Spleen (tissue), 11 donors: ENCODE measurements around the gene PER1. TPM values are rescaled to one million over a fixed set of nuclear protein-coding genes. Genes with fewer than 3 reads are reported as not detected.
A peak's percentile ranks its signal among the peaks of the same experiment; 100 is the strongest.

Experiments
- DNase-seq: peaks from one replicate; pipeline ENCODE4 v3.0.0-alpha.2; 2020
- H3K27ac ChIP-seq, 8 donors: fragments of 200-600 bp; sonication (generic) in 7 of 8; 1 replicate in 4 of 8; 2 replicates in 4 of 8; pipeline versions ENCODE4 v1.5.0 to v1.8.0; 2016 to 2021; ENCODE audit warnings: inconsistent platforms in 4 of 8, mild to moderate bottlenecking in 4 of 8, moderate library complexity in 1 of 8
- H3K27me3 ChIP-seq, 7 donors: fragments of 200-600 bp; sonication (generic) in 6 of 7; replicated peaks in 1 of 7; 1 replicate in 4 of 7; 2 replicates in 3 of 7; pipeline versions ENCODE4 v1.5.0 to v1.8.0; 2016 to 2021; ENCODE audit warnings: inconsistent platforms in 3 of 7, mild to moderate bottlenecking in 1 of 7
- H3K36me3 ChIP-seq, 6 donors: fragments of 200-600 bp; sonication (generic) in 5 of 6; 1 replicate in 4 of 6; 2 replicates in 2 of 6; pipeline versions ENCODE4 v1.5.0 to v1.8.0; 2016 to 2021; ENCODE audit warnings: inconsistent platforms in 2 of 6
- H3K4me1 ChIP-seq, 6 donors: fragments of 200-600 bp; sonication (generic) in 5 of 6; 1 replicate in 3 of 6; 2 replicates in 3 of 6; pipeline versions ENCODE4 v1.5.0 to v1.8.0; 2016 to 2021; ENCODE audit warnings: inconsistent platforms in 3 of 6
- H3K4me3 ChIP-seq, 8 donors: fragments of 200-600 bp; sonication (generic) in 7 of 8; 1 replicate in 4 of 8; 2 replicates in 4 of 8; pipeline versions ENCODE4 v1.5.0 to v1.8.0; 2016 to 2021; ENCODE audit warnings: inconsistent platforms in 4 of 8, mild to moderate bottlenecking in 4 of 8, moderate library complexity in 2 of 8
- H3K9me3 ChIP-seq, 8 donors: fragments of 200-600 bp; sonication (generic) in 7 of 8; 1 replicate in 4 of 8; 2 replicates in 4 of 8; pipeline versions ENCODE4 v1.5.0 to v1.8.0; 2016 to 2021; ENCODE audit warnings: inconsistent platforms in 4 of 8
- POLR2A ChIP-seq, 3 donors: fragments of 450-650 bp; IDR thresholded peaks; one replicate each; pipeline ENCODE4 v1.5.1; 2017; ENCODE audit warnings: antibody characterized with exemption in 3 of 3, mild to moderate bottlenecking in 1 of 3
- POLR2AphosphoS5 ChIP-seq, 3 donors: sonication (generic); formaldehyde crosslinking; IDR thresholded peaks; one replicate each; pipeline ENCODE4 v1.5.1; 2017; ENCODE audit warnings: antibody characterized with exemption in 3 of 3
- WGBS, 5 donors: extraction: QIAGEN DNeasy Blood & Tissue Kit in 3 of 5; methylation state at CpG; one replicate each; pipeline versions ENCODE4 v1.1.5 to v1.1.7; 2013 to 2018; 5-methylcytosine and 5-hydroxymethylcytosine counted together
- intact Hi-C: fragments of 100-400 bp; cut with DNase I; formaldehyde crosslinking; loops from one replicate; pipeline ENCODE4 v1.15.0; 2023; ENCODE audit warnings: low total_unique reads
- polyA plus RNA-seq, 3 donors: library from polyadenylated mRNA; stranded (reverse); fragments of 200-250 nt; gene quantifications; one replicate each; pipeline ENCODE4 v1.2.1, GENCODE V29; 2013
- total RNA-seq, 7 donors: library from RNA; depleted of rRNA in 3 of 7; stranded (reverse); fragments of >200 nt in 3 of 7; fragmentation: NEBNext Ultra II Directional in 4 of 7; extraction: Animal tissue kit (Norgen Biotek cat#: 25700) in 4 of 7; gene quantifications; one replicate each; pipeline versions ENCODE4 v1.1.0 to v1.2.1, GENCODE V29; 2016 to 2021
- TF ChIP-seq, protein P1 (sequence below), 11 experiments: fragments of 200-600 bp in 7 of 11; fragments of 450-650 bp in 4 of 11; sonication (generic) in 4 of 11; IDR thresholded peaks in 8 of 11; conservative IDR thresholded peaks in 3 of 11; 1 replicate in 7 of 11; 2 replicates in 4 of 11; pipeline versions ENCODE4 v1.4.0 to v1.8.0; 2016 to 2021; ENCODE audit warnings: antibody characterized with exemption in 11 of 11, inconsistent platforms in 4 of 11, mild to moderate bottlenecking in 1 of 11
- donor health status: healthy with polysubstance abuse.
- donor health status: DM: no; HTN: no; CAD: no; lungs with moderate emphysema.
- donor health status: DM: no; HTN: no; CAD: no.
- donor health status: Bipolar disorder and iron deficiency.
- donor health status: healthy.
- donor health status: DM: no; HTN: no; CAD: no.
- donor health status: DM: yes; HTN: yes; CAD: no.

Gene PER1
- total and polyA plus RNA-seq, 10 donors: 12.6 to 213 (median 73.5) TPM

DNA sequence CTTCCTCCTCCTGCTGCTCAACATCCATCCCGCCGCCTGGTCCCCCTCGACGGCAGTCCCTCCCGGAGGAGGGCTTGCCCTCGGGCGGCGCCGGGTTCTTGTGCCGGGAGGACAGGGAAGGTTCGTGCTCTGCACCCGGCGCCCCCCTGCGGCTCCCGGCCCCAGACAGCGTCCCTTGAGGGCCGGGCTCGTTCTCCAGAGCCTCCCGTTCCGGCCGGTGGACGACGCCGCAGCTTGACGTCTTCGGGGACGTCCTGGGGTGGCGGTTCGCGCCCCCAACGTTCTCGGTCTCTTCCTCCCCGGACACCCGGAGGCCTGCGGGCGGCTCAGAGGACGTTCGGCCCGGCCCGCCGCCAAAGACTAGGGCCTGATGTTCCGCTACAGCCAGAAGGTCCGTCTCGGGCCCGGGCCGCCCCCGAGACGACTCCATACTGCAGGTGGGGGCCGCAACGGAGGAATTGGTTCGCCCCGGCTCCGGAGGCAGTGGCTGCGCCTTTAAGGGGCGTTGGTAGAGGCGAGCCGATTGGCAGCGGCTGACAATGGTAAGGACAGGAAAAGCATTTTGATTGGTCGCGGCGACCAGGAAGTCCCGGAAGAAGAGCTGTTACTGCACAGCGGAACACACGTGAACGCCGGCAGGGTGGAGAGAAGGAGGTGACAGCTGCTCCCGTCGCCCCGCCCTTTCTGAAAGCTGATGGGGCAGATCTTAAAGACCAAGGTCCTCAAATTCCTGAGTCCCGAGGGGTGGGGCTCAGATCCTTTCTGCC lies 37.7 kb upstream of the PER1 start, which contains the start of gene BORCS6:
Gene BORCS6, minus strand, starts transcription at position 470 of the 767 bp plus-strand sequence. Its CDS starts 40 bp downstream, at position 430.
- intact Hi-C loops: no loop called here
- Histone ChIP-seq H3K27me3 (no peaks in the 10 kb centered on the region), H3K36me3 (no peaks in the 10 kb centered on the region), H3K4me1 (peaks cover 23 to 76% (median 61%) of the 10 kb centered on the region in 6 donors), H3K4me3 (peak within 1 kb of the TSS; percentile 71 to 96 (median 80)), H3K27ac (peak within 1 kb of the TSS; percentile 89 to 97 (median 96)), H3K9me3 (no peaks in the 10 kb centered on the region)
- peak; percentile 99 for DNase-seq
- WGBS, 5 donors: 0% methylated on average over 27 to 70 of the region's 70 CpGs
- TF ChIP-seq, protein P1, sequence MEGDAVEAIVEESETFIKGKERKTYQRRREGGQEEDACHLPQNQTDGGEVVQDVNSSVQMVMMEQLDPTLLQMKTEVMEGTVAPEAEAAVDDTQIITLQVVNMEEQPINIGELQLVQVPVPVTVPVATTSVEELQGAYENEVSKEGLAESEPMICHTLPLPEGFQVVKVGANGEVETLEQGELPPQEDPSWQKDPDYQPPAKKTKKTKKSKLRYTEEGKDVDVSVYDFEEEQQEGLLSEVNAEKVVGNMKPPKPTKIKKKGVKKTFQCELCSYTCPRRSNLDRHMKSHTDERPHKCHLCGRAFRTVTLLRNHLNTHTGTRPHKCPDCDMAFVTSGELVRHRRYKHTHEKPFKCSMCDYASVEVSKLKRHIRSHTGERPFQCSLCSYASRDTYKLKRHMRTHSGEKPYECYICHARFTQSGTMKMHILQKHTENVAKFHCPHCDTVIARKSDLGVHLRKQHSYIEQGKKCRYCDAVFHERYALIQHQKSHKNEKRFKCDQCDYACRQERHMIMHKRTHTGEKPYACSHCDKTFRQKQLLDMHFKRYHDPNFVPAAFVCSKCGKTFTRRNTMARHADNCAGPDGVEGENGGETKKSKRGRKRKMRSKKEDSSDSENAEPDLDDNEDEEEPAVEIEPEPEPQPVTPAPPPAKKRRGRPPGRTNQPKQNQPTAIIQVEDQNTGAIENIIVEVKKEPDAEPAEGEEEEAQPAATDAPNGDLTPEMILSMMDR (IDR thresholded peaks at IDR 0.05 in 8 of 11, conservative IDR thresholded peaks at IDR 0.05 in 3 of 11): peak in 2 of 11 experiments; percentile 5 to 7
- peak; percentile 91 to 96 (median 94) for TF ChIP-seq POLR2AphosphoS5 (IDR thresholded peaks at IDR 0.05)
- peak in 2 of 3 donors; percentile 39 to 86 for TF ChIP-seq POLR2A (IDR thresholded peaks at IDR 0.05)

DNA sequence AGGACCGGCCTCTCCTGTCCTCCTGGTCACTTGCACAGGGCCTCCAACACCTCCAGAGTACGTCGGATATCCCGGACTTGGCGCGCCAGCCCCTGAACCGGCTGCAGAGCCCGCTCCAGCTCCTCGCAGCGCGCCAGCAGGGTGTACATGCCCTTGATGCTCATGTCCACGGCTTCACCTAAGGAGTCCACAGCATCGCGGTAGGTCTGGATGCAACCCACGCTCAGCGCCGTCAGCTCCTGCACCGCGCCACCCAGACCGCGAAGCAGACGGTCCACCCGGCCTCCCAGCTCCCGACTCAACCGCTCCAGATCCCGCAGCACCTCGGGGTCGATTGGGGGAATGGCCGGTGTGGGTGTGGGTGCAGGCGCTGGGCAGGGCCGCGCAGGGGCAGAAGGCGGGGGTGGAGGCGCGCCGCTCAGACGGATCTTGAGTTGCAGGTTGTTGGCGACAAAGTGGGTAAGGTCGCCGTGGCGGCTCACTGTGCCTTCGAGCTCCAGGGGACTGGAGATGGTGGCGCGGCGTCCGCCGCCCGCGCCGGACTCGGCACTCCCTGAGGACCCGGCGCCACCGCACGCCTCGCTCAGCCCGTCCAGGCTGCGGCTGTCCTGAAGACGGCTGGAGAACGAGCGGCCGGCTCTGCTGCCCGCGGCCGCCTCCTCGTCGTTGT lies 37.0 kb upstream of the PER1 start:
- H3K36me3 ChIP-seq: no peaks in the 10 kb centered on the region
- WGBS, 5 donors: 5 to 26% (median 6%) methylated on average over 9 to 67 of the region's 67 CpGs
- no peaks in the 10 kb centered on the region for H3K9me3 ChIP-seq
- H3K27me3 ChIP-seq: no peaks in the 10 kb centered on the region
- peak overlapping the region; percentile 71 to 96 (median 80) for H3K4me3 ChIP-seq
- peak; percentile 91 for DNase-seq
- peak overlapping the region; percentile 89 to 97 (median 96) for H3K27ac ChIP-seq
- H3K4me1 ChIP-seq: peaks cover 23 to 81% (median 61%) of the 10 kb centered on the region in 6 donors
- no peak for TF ChIP-seq POLR2A (IDR thresholded peaks at IDR 0.05)
- no peak for TF ChIP-seq POLR2AphosphoS5 (IDR thresholded peaks at IDR 0.05)
- TF ChIP-seq, protein P1 (IDR thresholded peaks at IDR 0.05 in 8 of 11, conservative IDR thresholded peaks at IDR 0.05 in 3 of 11): no peak
- intact Hi-C loops: no loop called here

DNA sequence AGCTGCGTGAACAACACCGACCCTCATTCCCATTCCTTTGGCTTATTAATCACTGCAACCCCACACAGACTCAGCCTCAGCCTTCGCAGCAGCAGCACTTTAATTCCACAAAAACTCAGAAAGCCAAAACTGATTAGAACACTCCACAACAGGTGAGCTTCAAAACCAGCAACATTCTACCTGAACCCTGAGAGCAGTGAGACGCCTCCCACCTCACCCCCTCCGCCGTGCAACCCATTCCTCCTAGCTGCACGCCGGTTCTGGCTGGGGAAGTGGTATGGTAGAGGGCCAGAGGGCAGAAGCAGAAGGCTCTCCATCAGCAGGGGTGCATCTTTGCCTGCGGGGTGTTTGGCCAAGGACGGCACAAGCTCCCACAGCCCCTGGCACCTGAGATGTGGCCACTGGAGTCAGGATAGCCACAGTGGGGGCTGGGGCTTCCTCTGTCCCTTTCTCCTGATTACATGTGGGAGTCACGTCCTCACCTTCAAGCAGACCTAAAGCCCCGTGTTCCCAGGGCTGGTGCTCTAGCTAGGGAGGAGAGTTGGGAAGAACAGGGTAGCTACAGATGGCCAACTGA lies 36.1 kb upstream of the PER1 start:
- peak overlapping the region; percentile 95 to 97 (median 96) for H3K27ac ChIP-seq
- intact Hi-C loops: no loop called here
- peaks cover 23 to 81% (median 61%) of the 10 kb centered on the region in 6 donors for H3K4me1 ChIP-seq
- WGBS, 5 donors: 37 to 45% (median 44%) methylated on average over 11 to 12 of the region's 12 CpGs
- no peaks in the 10 kb centered on the region for H3K36me3 ChIP-seq
- peak overlapping the region; percentile 71 to 96 (median 80) for H3K4me3 ChIP-seq
- H3K27me3 ChIP-seq: no peaks in the 10 kb centered on the region
- TF ChIP-seq POLR2AphosphoS5 (IDR thresholded peaks at IDR 0.05) (no peak), POLR2A (IDR thresholded peaks at IDR 0.05) (no peak)
- TF ChIP-seq, protein P1 (IDR thresholded peaks at IDR 0.05 in 8 of 11, conservative IDR thresholded peaks at IDR 0.05 in 3 of 11): no peak
- DNase-seq: peak; percentile 82
- no peaks in the 10 kb centered on the region for H3K9me3 ChIP-seq
